Spleen (tissue), 11 donors: ENCODE data around the gene ADARB2. TPM values are rescaled to one million over a fixed set of nuclear protein-coding genes. Genes with fewer than 3 reads are reported as not detected.

Experiments
- DNase-seq: peaks from one replicate; pipeline ENCODE4 v3.0.0-alpha.2; 2020
- H3K27ac ChIP-seq, 8 donors: fragments of 200-600 bp; sonication (generic) in 7 of 8; 1 replicate in 4 of 8; 2 replicates in 4 of 8; pipeline versions ENCODE4 v1.5.0 to v1.8.0; 2016 to 2021; ENCODE audit warnings: inconsistent platforms in 4 of 8, mild to moderate bottlenecking in 4 of 8, moderate library complexity in 1 of 8
- H3K27me3 ChIP-seq, 7 donors: fragments of 200-600 bp; sonication (generic) in 6 of 7; replicated peaks in 1 of 7; 1 replicate in 4 of 7; 2 replicates in 3 of 7; pipeline versions ENCODE4 v1.5.0 to v1.8.0; 2016 to 2021; ENCODE audit warnings: inconsistent platforms in 3 of 7, mild to moderate bottlenecking in 1 of 7
- H3K36me3 ChIP-seq, 6 donors: fragments of 200-600 bp; sonication (generic) in 5 of 6; 1 replicate in 4 of 6; 2 replicates in 2 of 6; pipeline versions ENCODE4 v1.5.0 to v1.8.0; 2016 to 2021; ENCODE audit warnings: inconsistent platforms in 2 of 6
- H3K4me1 ChIP-seq, 6 donors: fragments of 200-600 bp; sonication (generic) in 5 of 6; 1 replicate in 3 of 6; 2 replicates in 3 of 6; pipeline versions ENCODE4 v1.5.0 to v1.8.0; 2016 to 2021; ENCODE audit warnings: inconsistent platforms in 3 of 6
- H3K4me3 ChIP-seq, 8 donors: fragments of 200-600 bp; sonication (generic) in 7 of 8; 1 replicate in 4 of 8; 2 replicates in 4 of 8; pipeline versions ENCODE4 v1.5.0 to v1.8.0; 2016 to 2021; ENCODE audit warnings: inconsistent platforms in 4 of 8, mild to moderate bottlenecking in 4 of 8, moderate library complexity in 2 of 8
- H3K9me3 ChIP-seq, 8 donors: fragments of 200-600 bp; sonication (generic) in 7 of 8; 1 replicate in 4 of 8; 2 replicates in 4 of 8; pipeline versions ENCODE4 v1.5.0 to v1.8.0; 2016 to 2021; ENCODE audit warnings: inconsistent platforms in 4 of 8
- CTCF ChIP-seq, 11 experiments: fragments of 200-600 bp in 7 of 11; fragments of 450-650 bp in 4 of 11; sonication (generic) in 4 of 11; IDR thresholded peaks in 8 of 11; conservative IDR thresholded peaks in 3 of 11; 1 replicate in 7 of 11; 2 replicates in 4 of 11; pipeline versions ENCODE4 v1.4.0 to v1.8.0; 2016 to 2021; ENCODE audit warnings: antibody characterized with exemption in 11 of 11, inconsistent platforms in 4 of 11, mild to moderate bottlenecking in 1 of 11
- POLR2A ChIP-seq, 3 donors: fragments of 450-650 bp; IDR thresholded peaks; one replicate each; pipeline ENCODE4 v1.5.1; 2017; ENCODE audit warnings: antibody characterized with exemption in 3 of 3, mild to moderate bottlenecking in 1 of 3
- POLR2AphosphoS5 ChIP-seq, 3 donors: sonication (generic); formaldehyde crosslinking; IDR thresholded peaks; one replicate each; pipeline ENCODE4 v1.5.1; 2017; ENCODE audit warnings: antibody characterized with exemption in 3 of 3
- WGBS, 5 donors: extraction: QIAGEN DNeasy Blood & Tissue Kit in 3 of 5; methylation state at CpG; one replicate each; pipeline versions ENCODE4 v1.1.5 to v1.1.7; 2013 to 2018; 5-methylcytosine and 5-hydroxymethylcytosine counted together
- intact Hi-C: fragments of 100-400 bp; cut with DNase I; formaldehyde crosslinking; loops from one replicate; pipeline ENCODE4 v1.15.0; 2023; ENCODE audit warnings: low total_unique reads
- polyA plus RNA-seq, 3 donors: library from polyadenylated mRNA; stranded (reverse); fragments of 200-250 nt; gene quantifications; one replicate each; pipeline ENCODE4 v1.2.1, GENCODE V29; 2013
- total RNA-seq, 7 donors: library from RNA; depleted of rRNA in 3 of 7; stranded (reverse); fragments of >200 nt in 3 of 7; fragmentation: NEBNext Ultra II Directional in 4 of 7; extraction: Animal tissue kit (Norgen Biotek cat#: 25700) in 4 of 7; gene quantifications; one replicate each; pipeline versions ENCODE4 v1.1.0 to v1.2.1, GENCODE V29; 2016 to 2021
- donor health status: healthy with polysubstance abuse.
- donor health status: DM: no; HTN: no; CAD: no; lungs with moderate emphysema.
- donor health status: DM: no; HTN: no; CAD: no.
- donor health status: Bipolar disorder and iron deficiency.
- donor health status: healthy.
- donor health status: DM: no; HTN: no; CAD: no.
- donor health status: DM: yes; HTN: yes; CAD: no.

Gene ADARB2
- total and polyA plus RNA-seq, 10 donors = 0.05 to 8.1 (median 0.96) TPM

- 77 to 85% (median 84%) methylated on average over 12 of the region's 12 CpGs for WGBS, 5 donors
- Histone ChIP-seq H3K9me3 (no peaks in the 10 kb centered on the region), H3K4me3 (no peak overlapping the region), H3K36me3 (no peaks in the 10 kb centered on the region), H3K27me3 (peaks cover 0 to 39% (median 0%) of the 10 kb centered on the region in 7 donors), H3K4me1 (no peaks in the 10 kb centered on the region), H3K27ac (no peak overlapping the region)
- no peak for DNase-seq
- intact Hi-C loops = no loop called here
- TF ChIP-seq CTCF (IDR thresholded peaks at IDR 0.05 in 8 of 11, conservative IDR thresholded peaks at IDR 0.05 in 3 of 11) (no peak), POLR2AphosphoS5 (IDR thresholded peaks at IDR 0.05) (no peak)
Measured at GRCh38 chr10:1648648-1649047, 88.7 kb downstream of the ADARB2 start.

- intact Hi-C loops = no loop called here
- H3K36me3 ChIP-seq = no peaks in the 10 kb centered on the region
- H3K4me1 ChIP-seq = no peaks in the 10 kb centered on the region
- H3K27me3 ChIP-seq = peaks cover 0 to 43% (median 0%) of the 10 kb centered on the region in 7 donors
- WGBS, 5 donors = 70 to 86% (median 72%) methylated on average over 5 of the region's 5 CpGs
- no peaks in the 10 kb centered on the region for H3K9me3 ChIP-seq
- DNase-seq = no peak
- TF ChIP-seq CTCF (IDR thresholded peaks at IDR 0.05 in 8 of 11, conservative IDR thresholded peaks at IDR 0.05 in 3 of 11) = no peak
- no peak for TF ChIP-seq POLR2AphosphoS5 (IDR thresholded peaks at IDR 0.05)
- TF ChIP-seq POLR2A (IDR thresholded peaks at IDR 0.05) = no peak
- no peak overlapping the region for H3K4me3 ChIP-seq
- no peak overlapping the region for H3K27ac ChIP-seq
Measured at GRCh38 chr10:1646332-1646731, 91.0 kb downstream of the ADARB2 start.

- no peaks in the 10 kb centered on the region for H3K36me3 ChIP-seq
- peaks cover 0 to 39% (median 0%) of the 10 kb centered on the region in 7 donors for H3K27me3 ChIP-seq
- intact Hi-C loops = no loop called here
- H3K9me3 ChIP-seq = no peaks in the 10 kb centered on the region
- no peak for DNase-seq
- WGBS, 5 donors = 58 to 84% (median 67%) methylated on average over 2 to 4 of the region's 4 CpGs
- no peak overlapping the region for H3K27ac ChIP-seq
- H3K4me3 ChIP-seq = no peak overlapping the region
- H3K4me1 ChIP-seq = no peaks in the 10 kb centered on the region
- TF ChIP-seq POLR2AphosphoS5 (IDR thresholded peaks at IDR 0.05) (no peak), CTCF (IDR thresholded peaks at IDR 0.05 in 8 of 11, conservative IDR thresholded peaks at IDR 0.05 in 3 of 11) (no peak)
Measured at GRCh38 chr10:1645896-1646295, 91.4 kb downstream of the ADARB2 start.

- no peak overlapping the region for H3K27ac ChIP-seq
- H3K9me3 ChIP-seq = no peaks in the 10 kb centered on the region
- H3K4me3 ChIP-seq = no peak overlapping the region
- no peak for TF ChIP-seq POLR2AphosphoS5 (IDR thresholded peaks at IDR 0.05)
- no peak for TF ChIP-seq CTCF (IDR thresholded peaks at IDR 0.05 in 8 of 11, conservative IDR thresholded peaks at IDR 0.05 in 3 of 11)
- no peak for TF ChIP-seq POLR2A (IDR thresholded peaks at IDR 0.05)
- no peaks in the 10 kb centered on the region for H3K36me3 ChIP-seq
- intact Hi-C loops = no loop called here
- no peak for DNase-seq
- H3K27me3 ChIP-seq = peaks cover 0 to 34% (median 0%) of the 10 kb centered on the region in 7 donors
- 78 to 84% (median 81%) methylated on average over 15 of the region's 15 CpGs for WGBS, 5 donors
- no peaks in the 10 kb centered on the region for H3K4me1 ChIP-seq
Measured at GRCh38 chr10:1644191-1644711, 93.1 kb downstream of the ADARB2 start.
